Pancreas (tissue), 10 donors: ENCODE results near the gene HADHB. TPM values are rescaled to one million over a fixed set of nuclear protein-coding genes. Genes with fewer than 3 reads are reported as not detected.
"Not testable (repeated sequence)": the region's sequence is repeated elsewhere in the genome, so short reads cannot be mapped to it uniquely, and the experiment has no call there.

Experiments
- ATAC-seq, 4 donors: fragments of 200-7000 bp; cut with Tn5 transposase; one replicate each; pipeline versions ENCODE4 v1.8.0 to v1.9.1; 2020; ENCODE audit warnings: mild to moderate bottlenecking in 4 of 4, moderate library complexity in 4 of 4
- DNase-seq, 6 donors: peaks; one replicate each; pipeline ENCODE4 v3.0.0-alpha.2; 2020
- FAIRE-seq: peaks from 2 replicates; lab custom pipeline; 2012; peaks lifted over from hg19 to GRCh38; lab: Jason Lieb, UNC
- H3K27ac ChIP-seq, 4 donors: fragments of 200-600 bp; sonication (generic); 1 replicate in 3 of 4; 2 replicates in 1 of 4; pipeline versions ENCODE4 v1.5.0 to v1.8.0; 2020
- H3K27me3 ChIP-seq, 4 donors: fragments of 200-600 bp; one replicate each; pipeline ENCODE4 v1.8.0; 2021
- H3K36me3 ChIP-seq, 3 donors: fragments of 200-600 bp; sonication (generic) in 1 of 3; one replicate each; pipeline versions ENCODE4 v1.5.0 to v1.8.0; 2020 to 2021
- H3K4me1 ChIP-seq, 3 donors: fragments of 200-600 bp; one replicate each; pipeline ENCODE4 v1.8.0; 2021
- H3K4me3 ChIP-seq, 4 donors: fragments of 200-600 bp; sonication (generic) in 2 of 4; one replicate each; pipeline versions ENCODE4 v1.5.0 to v1.8.0; 2020 to 2021
- H3K9me3 ChIP-seq, 4 donors: fragments of 200-600 bp; one replicate each; pipeline ENCODE4 v1.8.0; 2021
- CTCF ChIP-seq, 4 donors: fragments of 200-600 bp; sonication (generic) in 3 of 4; IDR thresholded peaks; one replicate each; pipeline versions ENCODE4 v1.5.0 to v1.8.0; 2021; ENCODE audit warnings: antibody characterized with exemption in 4 of 4
- WGBS, 2 donors: extraction: QIAGEN DNeasy Blood & Tissue Kit; methylation state at CpG; one replicate each; pipeline ENCODE4 v1.1.7; 2013; 5-methylcytosine and 5-hydroxymethylcytosine counted together
- intact Hi-C, 3 donors: fragments of 100-400 bp; cut with DNase I; formaldehyde crosslinking; loops; one replicate each; pipeline versions ENCODE4 v1.11.1 to v1.14.2; 2022
- polyA plus RNA-seq, 2 donors: library from polyadenylated mRNA; stranded (reverse); fragments of 200-250 nt; gene quantifications; one replicate each; pipeline ENCODE4 v1.2.3, GENCODE V29; 2013
- total RNA-seq, 6 donors: library from RNA; stranded (reverse); fragmentation: NEBNext Ultra II Directional in 4 of 6; extraction: Animal tissue kit (Norgen Biotek cat#: 25700) in 4 of 6; gene quantifications; one replicate each; pipeline versions ENCODE4 v1.2.1 to v1.2.4, GENCODE V29; 2021 to 2023
- donor health status: healthy with polysubstance abuse.
- donor health status: DM: no; HTN: no; CAD: no; lungs with moderate emphysema.
- donor health status: DM: no; HTN: no; CAD: no.
- donor health status: control.
- donor health status: control.
- donor health status: Bipolar disorder and iron deficiency.
- donor health status: DM: yes; HTN: yes; CAD: no.
- donor health status: DM: no; HTN: no; CAD: no.
- donor health status: DM: no; HTN: no; CAD: no.
- donor health status: DM: yes; HTN: yes; CAD: no.

HADHB gene
- total and polyA plus RNA-seq, 8 donors = 36.3 to 76.8 (median 60.2) TPM

- H3K27me3 ChIP-seq = no peaks in the 10 kb centered on the region
- intact Hi-C loops = no loop called here
- no peak overlapping the region for H3K4me3 ChIP-seq
- WGBS, 2 donors = 87 to 96% methylated on average over 5 to 6 of the region's 6 CpGs
- no peak for TF ChIP-seq CTCF (IDR thresholded peaks at IDR 0.05)
- FAIRE-seq (no peak), DNase-seq (no peak), ATAC-seq (no peak)
- H3K9me3 ChIP-seq = no peaks in the 10 kb centered on the region
- no peaks in the 10 kb centered on the region for H3K36me3 ChIP-seq
- no peaks in the 10 kb centered on the region for H3K4me1 ChIP-seq
- H3K27ac ChIP-seq = no peak overlapping the region
These were observed 72.1 kb downstream of the HADHB start for GRCh38 chr2:26316845-26317244.

- H3K36me3 ChIP-seq = no peaks in the 10 kb centered on the region
- H3K9me3 ChIP-seq = no peaks in the 10 kb centered on the region
- intact Hi-C loops = no loop called here
- DNase-seq (no peak), FAIRE-seq (no peak), ATAC-seq (no peak)
- H3K27me3 ChIP-seq = no peaks in the 10 kb centered on the region
- TF ChIP-seq CTCF (IDR thresholded peaks at IDR 0.05) = no peak
- no peaks in the 10 kb centered on the region for H3K4me1 ChIP-seq
- 81 to 92% methylated on average over 8 of the region's 8 CpGs for WGBS, 2 donors
- H3K4me3 ChIP-seq = no peak overlapping the region
- H3K27ac ChIP-seq = no peak overlapping the region
These were observed 72.8 kb downstream of the HADHB start for GRCh38 chr2:26317377-26318105.

- TF ChIP-seq CTCF (IDR thresholded peaks at IDR 0.05) = no peak
- WGBS, 2 donors = 58 to 62% methylated on average over 6 of the region's 6 CpGs
- no peak for DNase-seq
- ATAC-seq = no peak
- no peaks in the 10 kb centered on the region for H3K36me3 ChIP-seq
- H3K4me3 ChIP-seq = no peak overlapping the region
- H3K27ac ChIP-seq = no peak overlapping the region
- intact Hi-C loops = no loop called here
- H3K27me3 ChIP-seq = no peaks in the 10 kb centered on the region
- no peak for FAIRE-seq
- H3K4me1 ChIP-seq = no peaks in the 10 kb centered on the region
- H3K9me3 ChIP-seq = no peaks in the 10 kb centered on the region
These were observed 74.2 kb downstream of the HADHB start for GRCh38 chr2:26318950-26319349.

GRCh38 chr2:26324479-26324878 lies 79.7 kb downstream of the HADHB start:
- FAIRE-seq, H3K36me3 ChIP-seq, H3K4me3 ChIP-seq, H3K27ac ChIP-seq, H3K9me3 ChIP-seq, H3K4me1 ChIP-seq, DNase-seq, H3K27me3 ChIP-seq, ATAC-seq: not testable (repeated sequence)
- intact Hi-C loops = loop anchor here in 2 of 3 donors (10.0 kb wide), 1 partner anchor 90 kb away; no protein-coding TSS in a partner anchor

- Histone ChIP-seq H3K9me3 (no peaks in the 10 kb centered on the region), H3K4me3 (no peak overlapping the region), H3K27me3 (no peaks in the 10 kb centered on the region), H3K36me3 (no peaks in the 10 kb centered on the region), H3K27ac (no peak overlapping the region), H3K4me1 (no peaks in the 10 kb centered on the region)
- intact Hi-C loops = loop anchor here in 2 of 3 donors (10.0 kb wide), 1 partner anchor 90 kb away; no protein-coding TSS in a partner anchor
- TF ChIP-seq CTCF (IDR thresholded peaks at IDR 0.05) = no peak
- no peak for DNase-seq
- ATAC-seq = peak in 1 of 4 donors; percentile 67
- no peak for FAIRE-seq
- 32 to 57% methylated on average over 3 of the region's 3 CpGs for WGBS, 2 donors
These were observed 80.2 kb downstream of the HADHB start for GRCh38 chr2:26324903-26325302.
